HT1080 (cell line): ENCODE data around the gene NCK1. TPM values are rescaled to one million over a fixed set of nuclear protein-coding genes. Genes with fewer than 3 reads are reported as not detected.
"Not testable (repeated sequence)": the region's sequence is repeated elsewhere in the genome, so short reads cannot be mapped to it uniquely, and the experiment has no call there.

Source experiments
- DNase-seq: peaks from one replicate; pipeline ENCODE4 v3.0.0-alpha.2; 2015; ENCODE audit warnings: low read depth
- total RNA-seq: library from RNA; depleted of rRNA; stranded (reverse); fragments of >200 nt; shearing (Covaris generic); gene quantifications from 2 replicates; pipeline ENCODE4 v1.2.3, GENCODE V29; 2014

NCK1 gene
- total RNA-seq, 1 experiment from 2014 or later: 42.6 TPM

DNA sequence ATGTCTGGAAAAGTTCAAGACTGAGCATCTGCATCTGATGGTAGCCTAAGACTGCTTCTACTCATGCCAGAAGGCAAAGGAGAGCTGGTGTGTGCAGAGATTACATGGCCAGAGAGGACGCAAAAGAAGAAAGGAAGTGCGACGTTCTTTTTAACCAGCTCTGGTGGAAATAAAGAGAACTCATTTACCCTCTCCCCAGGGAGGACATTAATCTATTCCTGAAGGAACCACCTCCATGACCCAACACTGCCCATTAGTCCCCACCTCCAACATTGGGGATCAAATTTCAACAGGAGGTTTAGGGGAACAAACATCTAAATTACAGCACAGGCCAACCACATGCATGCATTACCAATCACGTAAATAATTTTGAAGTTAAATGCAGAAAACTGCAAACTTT is 1.5 kb upstream of the NCK1 start:
- DNase-seq: no peak

DNA sequence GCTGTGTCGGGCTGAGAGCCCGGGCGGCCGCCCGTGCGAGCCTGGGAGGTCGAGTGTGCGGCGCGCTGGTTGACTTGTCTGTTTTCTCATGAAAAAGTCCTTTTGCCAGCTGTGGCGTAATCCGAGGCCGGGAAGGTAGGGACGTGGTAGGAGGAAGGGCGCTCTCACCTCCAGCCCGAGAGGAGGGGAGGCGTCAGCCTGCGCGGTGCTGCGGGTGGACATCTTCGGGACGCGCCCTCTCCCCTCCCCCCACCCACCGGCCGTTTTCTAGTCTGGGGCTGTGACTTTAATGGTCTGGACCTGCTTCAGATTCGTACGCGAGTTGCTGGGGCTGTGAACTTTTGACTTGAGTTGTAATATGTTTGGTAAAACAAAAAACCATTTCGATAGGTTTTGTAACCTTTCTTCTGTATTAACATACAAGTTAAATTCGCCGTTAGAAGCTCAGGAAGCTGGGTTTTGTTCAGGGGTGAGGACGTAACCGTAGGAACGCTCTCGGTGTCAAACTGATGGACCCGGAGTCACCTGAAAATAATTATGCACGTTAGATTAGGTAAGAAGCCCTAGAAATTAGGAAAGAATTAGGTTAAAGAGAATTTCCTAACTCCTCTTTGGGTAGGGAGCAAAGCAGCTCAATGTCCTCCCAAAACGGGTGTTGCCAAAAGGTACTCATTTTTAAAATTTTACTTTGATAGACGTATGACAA is 762 bp downstream of the NCK1 start:
- peak; percentile 68 for DNase-seq

DNA sequence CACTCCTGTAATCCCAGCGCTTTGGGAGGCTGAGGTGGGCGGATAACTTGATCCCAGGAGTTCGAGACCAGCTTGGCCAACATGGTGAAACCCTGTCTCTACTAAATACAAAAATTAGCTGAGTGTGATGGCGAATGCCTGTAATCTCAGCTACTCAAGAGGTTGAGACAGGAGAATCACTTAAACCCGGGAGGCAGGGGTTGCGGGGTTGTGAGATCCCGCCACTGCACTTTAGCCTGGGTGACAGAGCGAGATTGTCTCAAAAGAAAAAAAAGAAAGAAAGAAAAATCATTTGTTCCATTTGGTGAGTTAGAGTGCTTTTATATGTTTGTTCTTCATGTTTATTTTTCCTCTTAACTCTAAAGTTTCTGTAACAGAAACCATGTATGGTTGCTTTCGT is 7.3 kb downstream of the NCK1 start:
- DNase-seq: no peak

DNA sequence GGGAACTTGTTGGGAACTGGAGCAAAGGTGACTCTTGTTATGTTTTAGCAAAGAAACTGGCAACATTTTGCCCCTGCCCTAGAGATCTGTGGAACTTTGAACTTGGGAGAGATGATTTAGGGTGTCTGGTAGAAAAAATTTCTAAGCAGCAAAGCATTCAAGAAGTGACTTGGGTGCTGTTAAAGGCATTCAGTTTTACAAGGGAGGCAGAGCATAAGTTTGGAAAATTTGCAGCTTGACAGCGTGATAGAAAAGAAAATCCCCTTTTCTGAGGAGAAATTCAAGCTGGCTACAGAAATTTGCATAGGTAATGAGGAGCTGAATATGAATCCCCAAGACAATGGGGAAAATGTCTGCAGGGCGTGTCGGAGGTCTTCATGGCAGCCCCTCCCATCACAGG is 10.2 kb downstream of the NCK1 start:
- DNase-seq: not testable (repeated sequence)

DNA sequence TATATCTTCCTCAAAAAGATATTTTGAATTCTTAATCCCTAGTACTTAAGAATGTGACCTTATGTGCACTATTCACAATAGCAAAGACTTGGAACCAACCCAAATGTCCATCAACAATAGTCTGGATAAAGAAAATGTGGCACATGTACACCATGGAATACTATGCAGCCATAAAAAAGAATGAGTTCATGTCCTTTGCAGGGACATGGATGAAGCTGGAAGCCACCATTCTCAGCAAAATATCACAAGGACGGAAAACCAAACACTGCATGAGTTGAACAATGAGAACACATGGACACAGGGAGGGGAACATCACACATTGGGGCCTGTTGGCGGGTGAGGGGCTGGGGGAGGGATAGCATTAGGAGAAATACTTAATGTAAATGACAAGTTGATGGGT is 17.5 kb downstream of the NCK1 start:
- DNase-seq: not testable (repeated sequence)

DNA sequence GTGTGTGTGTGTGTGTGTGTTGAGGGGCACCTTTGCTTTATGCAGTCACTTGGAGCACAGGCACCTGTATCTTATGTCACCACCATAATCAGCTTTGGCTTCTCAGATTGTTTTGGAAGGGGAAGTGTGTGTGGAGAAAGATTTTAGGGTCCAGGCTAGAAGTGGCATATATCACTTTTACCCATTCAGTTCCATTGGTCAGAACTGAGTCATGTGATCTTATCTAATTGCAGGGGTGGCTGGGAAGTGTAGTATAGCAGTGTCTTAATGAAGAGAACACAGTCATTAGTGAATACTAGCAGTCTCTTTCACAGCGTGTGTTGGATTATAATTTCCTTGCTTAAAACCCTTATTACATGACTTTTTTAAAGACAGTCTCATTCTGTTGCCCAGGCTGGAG is 20.6 kb downstream of the NCK1 start:
- DNase-seq: no peak

DNA sequence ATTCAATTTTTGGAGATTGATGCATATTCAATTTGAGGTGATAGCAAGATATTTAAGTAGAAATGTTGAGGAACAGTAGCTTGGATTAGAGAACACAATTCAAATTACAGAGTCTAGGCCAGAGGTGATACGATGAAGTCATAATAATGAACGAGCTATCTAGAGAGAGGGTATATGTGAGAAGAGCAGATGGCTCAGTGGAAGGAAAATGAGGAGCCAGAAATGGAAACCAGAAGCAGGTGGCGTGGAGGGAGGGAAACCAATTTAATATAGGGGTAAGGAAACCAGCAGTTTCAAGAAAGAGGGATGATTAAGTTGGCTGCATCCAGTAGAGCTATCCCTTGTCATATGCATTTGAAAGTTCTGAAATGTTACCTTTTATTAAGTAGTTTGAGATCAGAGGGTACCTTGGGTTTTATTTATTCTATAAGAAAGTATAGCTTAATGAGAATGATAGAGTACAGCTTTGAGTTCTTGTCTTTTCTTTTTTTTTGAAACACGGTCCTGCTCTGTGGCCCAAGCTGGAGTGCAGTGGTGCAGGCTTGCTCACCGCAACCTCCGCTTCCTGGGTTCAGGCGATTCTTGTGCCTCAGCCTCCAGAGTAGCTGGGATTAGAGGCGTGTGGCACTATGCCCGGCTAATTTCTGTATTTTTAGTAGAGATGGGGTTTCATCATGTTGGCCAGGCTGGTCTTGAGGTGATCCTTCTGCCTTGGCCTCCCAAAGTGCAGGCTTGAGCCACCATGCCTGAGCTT is 22.1 kb downstream of the NCK1 start:
- DNase-seq: no peak

DNA sequence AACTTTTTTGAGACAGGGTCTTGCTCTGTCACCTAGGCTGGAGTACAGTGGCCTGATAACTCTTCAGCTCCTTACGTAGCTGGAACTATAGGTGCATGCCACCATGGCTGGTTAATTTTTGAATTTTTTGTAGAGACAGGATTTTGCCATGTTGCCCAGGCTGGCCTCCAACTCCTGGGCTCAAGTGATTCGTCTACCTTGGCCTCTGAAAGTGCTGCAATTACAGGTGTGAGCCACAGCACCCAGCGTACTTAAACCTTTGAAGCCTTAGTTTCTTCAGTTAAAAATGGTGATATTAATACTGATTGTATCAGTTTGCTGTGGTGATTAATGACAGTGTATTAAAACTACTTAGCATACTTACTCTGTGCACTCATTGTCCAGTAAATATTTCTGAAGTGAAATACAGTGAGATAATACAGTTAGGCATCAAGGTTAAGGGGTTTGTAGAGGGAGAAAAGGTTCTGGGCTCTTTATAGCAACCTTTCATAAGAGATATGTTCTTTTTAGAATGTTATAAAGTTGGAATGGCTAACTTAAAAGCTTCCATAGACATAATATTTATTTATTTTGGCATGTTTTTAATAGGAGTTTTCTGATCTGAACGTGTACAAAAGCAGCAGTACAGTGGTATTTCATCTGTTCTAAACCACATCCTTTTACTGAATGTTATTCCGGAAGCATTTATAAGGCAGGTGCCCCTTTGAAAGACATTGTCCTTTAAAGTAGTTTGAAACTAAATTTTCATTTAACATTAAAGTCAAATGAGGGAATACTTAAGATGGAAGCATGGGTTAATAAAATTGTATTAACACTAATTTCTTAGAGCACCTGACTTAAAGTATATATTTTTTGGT is 23.6 kb downstream of the NCK1 start:
- no peak for DNase-seq

DNA sequence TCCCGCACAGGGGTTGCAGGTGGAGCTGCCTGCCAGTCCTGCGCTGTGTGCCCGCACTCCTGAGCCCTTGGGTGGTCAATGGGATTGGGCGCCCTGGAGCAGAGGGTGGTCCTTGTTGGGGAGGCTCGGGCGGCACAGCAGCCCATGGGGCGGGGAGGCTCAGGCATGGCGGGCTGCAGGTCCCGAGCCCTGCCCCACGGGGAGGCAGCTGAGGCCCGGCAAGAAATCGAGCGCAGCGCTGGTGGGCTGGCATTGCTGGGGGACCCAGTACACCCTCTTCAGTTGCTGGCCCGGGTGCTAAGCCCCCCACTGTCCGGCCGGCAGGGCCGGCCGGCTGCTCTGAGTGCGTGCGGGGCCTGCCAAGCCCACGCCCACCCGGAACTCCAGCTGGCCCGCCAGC is 27.9 kb downstream of the NCK1 start:
- no peak for DNase-seq

DNA sequence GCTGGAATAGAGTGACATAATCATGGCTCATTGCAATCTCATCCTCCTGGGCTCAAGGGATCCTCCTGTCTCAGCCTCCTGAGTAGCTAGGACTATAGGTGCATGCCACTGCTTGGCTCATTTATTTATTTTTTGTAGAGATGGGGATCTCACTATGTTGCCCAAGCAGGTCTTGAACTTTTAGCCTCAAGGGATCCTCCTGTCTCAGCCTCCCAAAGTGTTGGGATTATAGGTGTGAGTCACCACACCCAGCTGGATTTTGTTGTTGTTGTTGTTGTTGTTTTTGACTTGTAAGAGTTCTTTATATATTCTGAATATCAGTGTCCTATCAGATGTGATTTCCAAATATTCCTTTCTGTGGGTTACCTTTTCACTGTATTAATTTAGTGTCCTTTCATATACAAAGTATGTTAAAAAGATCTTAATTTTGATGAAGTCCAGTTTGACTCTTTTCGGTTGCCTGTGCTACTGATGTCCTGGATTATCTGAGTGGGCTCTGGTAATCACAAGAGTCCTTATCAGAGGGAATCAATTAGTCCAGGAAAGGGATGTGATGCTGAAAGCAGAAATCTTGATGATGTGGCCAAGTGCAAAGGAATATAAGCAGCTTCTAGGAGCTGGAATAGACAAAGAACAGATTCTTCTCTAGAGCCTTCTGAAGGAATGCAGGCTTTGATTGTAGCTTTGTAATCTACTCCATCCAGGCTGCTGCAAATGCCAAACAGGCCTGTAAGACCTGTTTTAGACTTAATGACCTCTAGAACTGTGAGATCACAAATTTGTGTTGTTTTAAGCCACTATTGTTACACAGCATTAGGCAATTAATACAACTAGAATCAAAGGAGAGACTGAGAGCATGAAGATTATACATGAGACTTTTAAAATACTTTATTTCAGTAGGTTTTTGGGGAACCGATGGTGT is 30.2 kb downstream of the NCK1 start:
- no peak for DNase-seq

DNA sequence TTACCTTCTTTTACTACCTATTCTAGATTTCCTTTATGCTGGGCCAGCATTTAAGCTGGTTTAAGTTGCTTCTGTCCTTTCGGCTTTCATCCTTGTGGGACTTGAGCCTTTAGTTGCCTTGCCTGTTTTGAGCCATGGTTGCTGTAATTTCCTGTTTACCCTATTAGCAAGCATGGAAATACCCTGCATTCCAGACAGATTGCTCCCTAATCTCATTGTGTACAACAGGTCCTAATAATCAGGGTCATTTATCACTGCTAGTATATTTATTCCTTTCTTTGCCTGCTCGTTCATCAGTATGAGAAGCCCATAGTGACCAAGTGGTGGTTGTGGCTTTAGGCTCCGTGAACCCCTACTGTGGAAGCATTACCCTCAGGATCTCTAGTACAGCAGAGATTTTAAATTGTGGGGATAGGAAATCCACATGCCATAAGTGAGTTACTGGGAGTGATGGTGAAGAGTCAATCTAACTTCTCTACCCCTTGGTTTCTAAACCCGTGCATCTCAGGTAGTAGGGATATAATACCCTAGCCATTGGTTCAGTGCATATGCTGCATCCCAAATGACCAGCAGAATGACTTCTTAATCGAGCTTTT is 31.9 kb downstream of the NCK1 start:
- DNase-seq: no peak

DNA sequence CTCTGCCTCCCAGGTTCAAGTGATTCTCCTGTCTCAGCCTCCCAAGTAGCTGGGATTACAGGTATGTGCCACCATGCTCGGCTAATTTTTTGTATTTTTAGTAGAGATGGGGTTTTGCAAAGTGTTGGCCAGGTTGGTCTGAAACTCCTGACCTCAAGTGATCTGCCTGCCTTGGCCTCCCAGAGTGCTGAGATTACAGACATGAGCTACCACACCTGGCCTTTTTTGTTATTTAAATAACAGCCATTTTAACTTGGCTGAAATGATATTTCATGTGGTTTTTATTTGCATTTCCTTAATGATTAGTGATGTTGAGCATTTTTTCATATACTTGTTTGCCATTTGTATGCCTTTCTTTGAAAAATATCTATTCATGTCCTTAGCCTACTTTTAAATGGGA is 35.2 kb downstream of the NCK1 start:
- not testable (repeated sequence) for DNase-seq

DNA sequence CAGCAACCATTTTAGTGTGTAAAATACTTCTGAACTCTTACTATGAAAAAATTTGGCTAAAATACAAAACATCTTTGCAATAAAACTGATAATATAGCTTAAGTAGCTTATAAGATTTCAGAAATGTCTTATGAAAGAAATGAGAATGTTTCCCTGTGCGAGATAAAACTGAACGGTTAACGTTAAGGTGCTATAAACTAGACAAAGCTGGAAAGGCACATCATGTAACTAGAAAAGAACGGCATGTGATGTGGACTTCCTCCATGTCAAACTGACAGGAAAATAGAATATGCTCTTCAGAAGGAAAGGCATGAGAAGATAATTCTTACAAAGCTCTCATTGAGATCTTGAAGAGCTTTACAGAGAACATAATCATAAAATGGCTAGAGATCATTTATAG is 36.5 kb downstream of the NCK1 start:
- DNase-seq: no peak

DNA sequence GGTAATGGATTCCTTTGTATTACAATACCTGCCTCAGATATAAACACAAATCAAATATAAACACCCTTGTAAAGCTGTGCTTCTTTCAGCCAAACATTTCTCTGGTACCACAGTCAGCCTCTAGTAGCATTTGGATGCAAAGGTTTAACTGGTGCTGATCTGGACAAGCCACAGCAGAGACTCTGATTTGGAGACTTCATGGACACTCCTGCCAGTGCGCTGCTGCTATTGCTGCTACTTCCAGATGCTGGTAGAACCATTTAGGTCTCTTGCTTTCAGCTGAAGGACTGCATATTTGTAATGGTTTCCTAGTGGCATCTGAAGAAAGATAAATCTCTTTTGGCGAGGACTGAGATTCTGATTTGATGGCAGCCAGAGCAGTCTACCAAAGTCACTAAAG is 36.9 kb downstream of the NCK1 start:
- no peak for DNase-seq

DNA sequence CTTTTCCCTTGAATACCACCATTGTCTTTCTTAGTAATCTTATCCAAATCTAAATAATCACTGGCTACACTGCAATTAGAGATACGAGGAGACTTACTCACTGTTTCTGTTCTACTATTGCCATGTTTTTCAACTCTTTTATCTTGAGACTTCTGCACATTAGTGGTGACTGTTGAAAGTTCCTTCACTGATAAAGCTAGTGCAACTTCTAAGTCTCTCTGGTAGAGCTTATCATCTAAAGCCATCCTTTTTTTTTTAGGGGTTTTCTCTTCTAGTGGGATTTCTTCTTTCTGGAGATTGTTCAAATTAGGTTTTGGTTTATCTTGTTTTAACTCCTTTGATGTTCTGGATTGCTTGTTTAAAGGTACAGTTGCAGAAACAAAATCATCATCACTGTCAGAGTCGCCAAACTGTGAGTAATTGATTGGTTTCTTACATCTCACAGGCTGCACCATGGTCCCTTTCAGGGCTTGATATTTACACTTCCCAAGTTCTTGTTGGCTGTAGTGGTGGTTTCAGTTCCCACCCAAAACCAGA is 37.7 kb downstream of the NCK1 start:
- no peak for DNase-seq

DNA sequence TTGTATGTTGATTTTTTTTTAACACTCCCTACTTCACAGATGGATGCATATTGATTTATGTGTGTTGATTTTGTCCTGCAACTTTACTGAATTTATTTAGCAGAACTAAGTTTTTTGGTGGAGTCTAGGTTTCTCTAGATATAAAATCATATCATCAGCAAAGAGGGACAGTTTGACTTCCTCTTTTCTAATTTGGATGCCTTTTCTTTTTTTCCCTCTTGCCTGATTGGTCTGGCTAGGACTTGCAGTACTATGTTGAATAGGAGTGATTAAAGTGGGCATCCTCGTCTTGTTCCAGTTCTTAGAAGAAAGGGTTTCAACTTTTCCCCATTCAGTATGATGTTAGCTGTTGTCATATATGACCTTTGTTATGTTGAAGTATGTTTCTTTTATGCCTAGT is 38.7 kb downstream of the NCK1 start:
- DNase-seq: not testable (repeated sequence)

DNA sequence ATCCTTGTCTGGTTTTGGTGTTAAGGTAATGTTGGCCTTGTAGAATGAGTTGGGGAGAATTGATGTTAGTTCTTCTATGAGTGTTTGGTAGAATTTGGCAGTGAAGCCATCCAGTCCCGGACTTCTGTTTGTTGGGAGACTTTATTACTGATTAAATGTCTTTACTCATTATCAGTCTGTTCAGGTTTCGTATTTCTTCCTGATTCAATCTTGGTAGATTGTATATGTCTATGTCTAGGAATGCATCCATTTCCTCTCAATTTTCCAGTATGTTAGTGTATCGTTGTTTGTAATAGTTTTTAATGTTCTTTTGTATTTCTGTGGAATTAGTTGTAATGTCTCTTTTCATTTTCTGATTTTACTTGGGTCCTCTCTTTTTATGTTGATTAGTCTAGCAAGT is 39.4 kb downstream of the NCK1 start:
- no peak for DNase-seq

DNA sequence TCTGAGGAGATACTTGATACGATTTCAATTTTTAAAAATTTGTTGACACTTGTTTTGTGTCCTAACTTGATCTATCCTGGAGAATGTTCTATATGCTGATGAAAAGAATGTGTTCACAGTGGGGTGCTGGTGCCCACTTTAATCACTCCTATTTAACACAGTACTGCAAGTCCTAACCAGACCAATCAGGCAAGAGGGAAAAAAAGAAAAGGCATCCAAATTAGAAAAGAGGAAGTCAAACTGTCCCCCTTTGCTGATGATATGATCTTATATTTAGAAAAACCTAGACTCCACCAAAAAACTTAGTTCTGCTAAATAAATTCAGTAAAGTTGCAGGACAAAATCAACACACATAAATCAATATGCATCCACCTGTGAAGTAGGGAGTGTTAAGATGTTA is 40.5 kb downstream of the NCK1 start:
- DNase-seq: not testable (repeated sequence)

DNA sequence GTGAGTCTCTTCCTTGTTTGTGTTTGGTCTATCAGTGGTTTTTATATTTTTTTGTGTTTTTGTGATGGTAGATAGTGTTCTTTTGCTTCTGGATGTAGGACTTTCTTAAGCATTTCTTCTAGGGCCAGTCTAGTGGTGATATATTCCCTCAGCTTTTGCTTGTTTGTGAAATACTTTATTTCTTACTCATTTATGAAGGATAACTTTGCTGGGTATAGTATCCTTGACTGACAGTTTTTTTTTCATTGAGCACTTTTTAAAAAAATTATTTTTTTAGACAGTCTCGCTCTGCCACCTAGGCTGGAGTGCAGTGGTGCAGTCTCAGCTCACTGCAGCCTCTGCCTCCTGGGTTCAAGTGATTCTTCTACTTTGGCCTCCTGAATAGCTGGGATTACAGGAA is 41.9 kb downstream of the NCK1 start:
- no peak for DNase-seq

DNA sequence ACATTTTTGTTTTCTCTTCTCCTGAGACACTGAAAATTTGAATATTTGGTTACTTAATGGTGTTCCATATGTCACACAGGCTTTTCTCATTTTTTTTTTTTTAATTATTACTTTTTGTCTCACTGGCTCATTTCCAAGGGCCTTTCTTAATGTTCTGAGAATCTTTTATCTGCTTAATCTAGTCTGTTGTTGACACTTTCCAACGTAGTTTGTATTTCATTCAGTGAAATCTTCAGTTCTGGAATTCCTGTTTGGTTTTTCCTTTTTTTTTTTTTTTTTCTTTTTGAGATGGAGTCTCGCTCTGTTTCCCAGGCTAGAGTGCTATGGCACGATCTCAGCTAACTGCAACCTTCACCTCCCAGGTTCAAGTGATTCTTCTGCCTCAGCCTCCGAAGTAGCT is 42.7 kb downstream of the NCK1 start:
- DNase-seq: no peak
